Stimulated activated CD8-positive, alpha-beta memory T cell treated with anti-CD3 and anti-CD28 coated beads, Interleukin-12 subunit alpha, Interleukin-12 subunit beta, amount 100 ng/mL, for 24 hours (primary cell): ENCODE results near the gene RAB44.
"Not testable (repeated sequence)": the region's sequence is repeated elsewhere in the genome, so short reads cannot be mapped to it uniquely, and the experiment has no call there.

Source experiments
- DNase-seq: peaks from one replicate; pipeline ENCODE4 v3.0.0-alpha.2; 2020; ENCODE audit errors: extremely low read depth

Gene RAB44

DNA sequence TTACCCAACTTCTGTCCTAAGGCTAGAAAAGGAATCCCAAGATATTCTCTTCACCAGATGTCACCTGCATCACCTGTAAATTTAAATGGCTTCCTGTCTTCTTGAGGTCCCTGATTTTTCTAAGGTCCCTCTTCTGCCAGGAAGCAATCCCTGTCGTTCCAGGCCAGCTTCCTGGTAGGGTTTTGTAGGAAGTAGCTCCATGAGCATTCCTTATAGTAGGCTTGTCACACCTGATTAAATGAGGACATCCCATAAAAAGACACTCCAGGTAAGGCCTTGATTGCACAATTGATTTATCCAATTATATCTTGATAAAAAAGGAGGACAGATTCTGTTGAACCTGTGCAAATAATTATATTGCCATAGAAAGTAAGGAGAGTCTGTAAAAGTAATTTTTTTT lies 8.7 kb downstream of the RAB44 start:
- no peak for DNase-seq

GRCh38 chr6:36712816-36713215 lies 15.2 kb downstream of the RAB44 start:
- DNase-seq = no peak

DNA sequence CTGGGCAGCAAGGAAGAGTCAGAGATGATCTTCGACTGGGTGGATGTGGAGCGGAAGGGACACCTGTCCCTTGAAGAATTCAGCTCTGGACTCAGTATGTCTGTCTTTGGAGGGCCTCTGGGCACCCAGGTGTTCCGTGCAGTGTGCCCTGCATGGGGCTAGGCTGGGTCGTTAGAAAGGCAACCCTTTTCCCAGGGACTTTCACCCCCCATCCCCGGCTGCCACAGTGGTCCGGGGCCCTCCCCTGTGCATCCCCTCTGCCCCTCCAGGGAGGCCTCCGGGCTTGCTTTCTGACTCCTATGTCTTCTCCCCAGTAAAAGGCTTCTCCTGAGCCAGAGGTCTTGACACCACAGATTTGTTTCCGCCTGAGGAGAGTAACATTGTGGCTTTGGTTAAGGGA lies 16.2 kb downstream of the RAB44 start:
- DNase-seq = no peak

DNA sequence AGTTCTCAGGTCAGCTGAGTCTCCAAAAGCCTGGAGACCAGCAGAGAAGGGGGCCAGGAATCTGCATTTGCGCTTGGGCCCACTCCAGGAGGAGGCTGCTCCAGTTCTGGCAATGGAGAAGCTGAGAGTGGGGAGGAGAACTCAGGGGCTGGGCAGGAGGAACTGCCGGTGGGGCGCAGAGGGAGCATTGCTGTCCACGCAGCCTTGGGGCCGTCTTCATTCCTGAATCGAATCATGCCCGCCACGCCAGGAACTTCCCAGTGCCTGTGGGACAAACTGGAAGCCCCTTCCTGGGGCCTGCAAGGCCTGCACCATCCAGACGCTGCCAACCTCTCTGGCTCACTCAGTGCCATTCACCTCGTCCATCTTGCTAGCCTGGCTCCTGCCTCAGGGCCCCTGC lies 16.9 kb downstream of the RAB44 start:
- DNase-seq = no peak

DNA sequence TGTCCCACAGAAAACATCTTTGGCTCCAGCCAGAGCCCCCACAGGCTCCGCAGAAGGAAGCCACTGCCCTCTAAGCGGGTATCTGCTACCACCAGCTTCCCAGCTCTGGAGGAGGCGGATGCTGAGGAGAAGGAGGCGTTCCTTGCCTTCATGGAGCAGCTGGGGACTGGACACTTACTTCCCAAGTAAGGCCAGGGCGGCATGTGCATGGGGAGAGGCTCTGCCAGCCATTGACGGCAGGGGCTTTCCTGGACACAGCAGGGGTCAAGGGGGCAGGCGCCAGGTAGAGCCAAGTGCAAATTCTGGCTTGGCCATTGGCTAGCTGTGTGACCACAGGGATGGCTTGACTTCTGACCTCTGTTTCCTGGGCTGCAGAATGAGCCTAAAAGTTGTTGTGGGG lies 17.8 kb downstream of the RAB44 start:
- no peak for DNase-seq

- DNase-seq = no peak
Observed at GRCh38 chr6:36716476-36717093, 19.0 kb downstream of the RAB44 start.

GRCh38 chr6:36717231-36717825 lies 19.7 kb downstream of the RAB44 start:
- no peak for DNase-seq

- DNase-seq = no peak
Observed at GRCh38 chr6:36717871-36718540, 20.4 kb downstream of the RAB44 start.

DNA sequence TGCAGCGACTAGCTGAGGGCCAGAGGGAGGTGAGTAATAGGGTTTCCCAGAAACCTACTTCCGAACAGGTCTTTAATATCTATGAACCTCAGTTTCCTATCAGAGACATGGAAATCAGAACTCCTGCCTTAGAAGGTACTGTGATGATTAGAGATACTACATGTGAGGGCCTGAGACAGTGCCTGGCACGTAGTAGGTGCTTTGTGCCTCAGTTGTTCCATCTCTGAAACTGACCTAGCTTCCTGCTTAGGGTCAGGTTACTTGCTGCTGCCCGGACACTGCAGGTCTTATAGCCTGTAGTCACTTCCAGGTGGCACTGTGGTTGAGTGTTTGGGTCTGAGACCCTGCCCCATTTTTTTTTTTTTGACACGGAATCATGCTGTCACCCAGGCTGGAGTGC lies 20.9 kb downstream of the RAB44 start:
- no peak for DNase-seq

- no peak for DNase-seq
Observed at GRCh38 chr6:36719126-36719525, 21.5 kb downstream of the RAB44 start.

- DNase-seq = no peak
Observed at GRCh38 chr6:36720251-36721141, 22.9 kb downstream of the RAB44 start.

GRCh38 chr6:36721369-36722140 lies 23.9 kb downstream of the RAB44 start:
- DNase-seq = no peak

GRCh38 chr6:36722365-36722764 lies 24.7 kb downstream of the RAB44 start:
- no peak for DNase-seq

GRCh38 chr6:36722879-36723278 lies 25.3 kb downstream of the RAB44 start:
- no peak for DNase-seq

GRCh38 chr6:36723992-36724391 lies 26.4 kb downstream of the RAB44 start:
- not testable (repeated sequence) for DNase-seq

DNA sequence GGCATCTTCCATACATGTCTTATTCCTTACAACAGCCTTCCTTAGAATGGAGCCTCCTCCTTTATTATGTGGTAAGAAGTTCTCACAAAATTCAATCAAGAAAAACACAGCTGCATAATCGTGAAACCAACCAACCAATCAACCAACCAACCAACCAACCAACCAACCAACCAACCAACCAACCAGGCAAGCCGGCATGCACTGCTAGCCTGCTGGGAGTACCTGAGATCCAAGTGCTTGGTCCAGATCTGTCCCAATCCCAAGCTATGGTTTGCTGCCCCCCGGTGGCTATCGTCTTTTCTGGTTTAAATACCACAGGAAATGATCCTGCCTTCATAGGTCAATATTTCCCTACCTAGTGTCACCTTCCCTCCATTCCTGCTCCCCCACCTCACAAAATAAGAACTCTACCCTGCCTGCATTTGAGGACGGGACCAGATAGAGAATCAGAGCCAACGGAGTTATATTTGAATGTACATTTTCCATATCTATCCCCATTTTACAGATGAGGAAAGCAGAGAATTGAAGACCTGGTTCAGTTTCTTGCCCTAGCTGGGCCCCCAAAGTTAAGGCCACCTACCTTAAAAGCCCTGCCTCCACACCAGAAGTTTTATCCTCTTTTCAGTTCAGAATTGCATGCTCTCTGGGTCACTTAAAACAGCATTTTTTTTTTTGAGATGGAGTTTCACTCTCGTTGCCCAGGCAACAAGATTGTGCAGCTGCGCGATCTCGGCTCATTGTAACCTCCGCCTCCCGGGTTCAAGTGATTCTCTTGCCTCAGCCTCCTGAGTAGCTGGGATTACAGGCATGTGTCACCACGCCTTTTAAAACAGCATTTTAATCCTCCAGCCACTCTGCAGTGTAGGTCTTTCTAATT lies 27.1 kb downstream of the RAB44 start:
- DNase-seq = no peak

GRCh38 chr6:36725581-36725980 lies 28.0 kb downstream of the RAB44 start:
- DNase-seq = no peak

DNA sequence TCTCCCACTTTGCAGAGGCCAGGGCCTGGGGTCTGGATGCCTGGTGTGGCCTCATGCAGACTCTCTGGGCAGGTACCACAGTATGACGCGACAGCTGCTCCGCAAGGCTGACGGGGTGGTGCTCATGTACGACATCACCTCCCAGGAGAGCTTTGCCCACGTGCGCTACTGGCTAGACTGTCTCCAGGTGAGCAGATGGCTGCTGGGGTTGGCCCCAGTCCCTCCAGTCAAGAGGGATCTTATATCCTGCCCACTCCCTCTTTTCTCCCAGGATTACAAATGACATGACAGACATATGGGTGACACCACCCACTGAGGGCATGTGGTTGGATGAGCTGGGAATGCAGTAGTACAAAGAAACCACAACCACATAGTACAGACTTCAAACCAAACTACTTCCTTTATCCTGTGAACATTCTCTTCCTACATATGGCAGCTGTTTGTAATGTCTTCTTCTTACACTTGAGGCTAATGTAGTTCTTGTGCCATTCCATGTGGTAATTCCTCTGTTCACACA lies 29.9 kb downstream of the RAB44 start:
- DNase-seq = no peak

- DNase-seq = no peak
Observed at GRCh38 chr6:36728289-36729160, 30.9 kb downstream of the RAB44 start.
